Measurements from ENCODE around the gene MYO5C. TPM values are rescaled to one million over a fixed set of nuclear protein-coding genes. Genes with fewer than 3 reads are reported as not detected.

Gene MYO5C
- total RNA-seq, 1 experiment from 2014 or later: 48.1 TPM

- Mint-ChIP-seq H3K36me3 (ENCODE audit: insufficient read depth, unreplicated experiment) (peaks cover 4% of the 10 kb centered on the region), H3K9me3 (ENCODE audit: low read depth, unreplicated experiment) (no peaks in the 10 kb centered on the region), H3K4me1 (ENCODE audit: low read depth, unreplicated experiment) (peaks cover 19% of the 10 kb centered on the region), H3K27ac (ENCODE audit: unreplicated experiment) (no peak overlapping the region), H3K27me3 (ENCODE audit: unreplicated experiment) (no peaks in the 10 kb centered on the region), H3K4me3 (ENCODE audit: low read depth, unreplicated experiment) (no peak overlapping the region)
- no peak for TF ChIP-seq CTCF (IDR thresholded peaks at IDR 0.05; ENCODE audit: unreplicated experiment)
- no TSS peak for BruUV-seq (replicated peaks)
- intact Hi-C loops (cut with micrococcal nuclease; ENCODE audit: unreplicated experiment): no loop called here
- no peak for DNase-seq
- CTCF ChIA-PET: no interaction called here
Observed at GRCh38 chr15:52161406-52161966, 134.1 kb downstream of the MYO5C start.

- Mint-ChIP-seq H3K36me3 (ENCODE audit: insufficient read depth, unreplicated experiment) (peaks cover 4% of the 10 kb centered on the region), H3K27ac (ENCODE audit: unreplicated experiment) (no peak overlapping the region), H3K27me3 (ENCODE audit: unreplicated experiment) (no peaks in the 10 kb centered on the region), H3K4me3 (ENCODE audit: low read depth, unreplicated experiment) (no peak overlapping the region), H3K4me1 (ENCODE audit: low read depth, unreplicated experiment) (peaks cover 3% of the 10 kb centered on the region), H3K9me3 (ENCODE audit: low read depth, unreplicated experiment) (no peaks in the 10 kb centered on the region)
- no TSS peak for BruUV-seq (replicated peaks)
- DNase-seq: no peak
- no peak for TF ChIP-seq CTCF (IDR thresholded peaks at IDR 0.05; ENCODE audit: unreplicated experiment)
- CTCF ChIA-PET: interaction anchor here (0.6 kb wide), 1 partner anchor 36 kb away, joined by 4 read pairs; no protein-coding TSS in a partner anchor
- intact Hi-C loops (cut with micrococcal nuclease; ENCODE audit: unreplicated experiment): no loop called here
Observed at GRCh38 chr15:52159645-52160044, 136.0 kb downstream of the MYO5C start.

GRCh38 chr15:52158084-52158765, 137.4 kb downstream of the MYO5C start:
- no peaks in the 10 kb centered on the region for H3K9me3 Mint-ChIP-seq (ENCODE audit: low read depth, unreplicated experiment)
- no peaks in the 10 kb centered on the region for H3K4me1 Mint-ChIP-seq (ENCODE audit: low read depth, unreplicated experiment)
- DNase-seq: no peak
- CTCF ChIA-PET: interaction anchor here (0.7 kb wide), 1 partner anchor 480 kb away, joined by 3 read pairs; no protein-coding TSS in a partner anchor
- intact Hi-C loops (cut with micrococcal nuclease; ENCODE audit: unreplicated experiment): no loop called here
- no peak overlapping the region for H3K27ac Mint-ChIP-seq (ENCODE audit: unreplicated experiment)
- no peak overlapping the region for H3K4me3 Mint-ChIP-seq (ENCODE audit: low read depth, unreplicated experiment)
- BruUV-seq (replicated peaks): no TSS peak
- TF ChIP-seq CTCF (IDR thresholded peaks at IDR 0.05; ENCODE audit: unreplicated experiment): no peak
- H3K36me3 Mint-ChIP-seq (ENCODE audit: insufficient read depth, unreplicated experiment): peaks cover 4% of the 10 kb centered on the region
- H3K27me3 Mint-ChIP-seq (ENCODE audit: unreplicated experiment): no peaks in the 10 kb centered on the region

GRCh38 chr15:52155878-52156277, 139.7 kb downstream of the MYO5C start:
- Mint-ChIP-seq H3K9me3 (ENCODE audit: low read depth, unreplicated experiment) (no peaks in the 10 kb centered on the region), H3K4me1 (ENCODE audit: low read depth, unreplicated experiment) (no peaks in the 10 kb centered on the region), H3K27me3 (ENCODE audit: unreplicated experiment) (no peaks in the 10 kb centered on the region), H3K36me3 (ENCODE audit: insufficient read depth, unreplicated experiment) (peaks cover 13% of the 10 kb centered on the region), H3K4me3 (ENCODE audit: low read depth, unreplicated experiment) (no peak overlapping the region), H3K27ac (ENCODE audit: unreplicated experiment) (no peak overlapping the region)
- CTCF ChIA-PET: no interaction called here
- no peak for TF ChIP-seq CTCF (IDR thresholded peaks at IDR 0.05; ENCODE audit: unreplicated experiment)
- intact Hi-C loops (cut with micrococcal nuclease; ENCODE audit: unreplicated experiment): no loop called here
- BruUV-seq (replicated peaks): no TSS peak
- DNase-seq: no peak

Data from Calu3 (cell line).